Measurements from ENCODE around the gene CPED1. TPM values are rescaled to one million over a fixed set of nuclear protein-coding genes. Genes with fewer than 3 reads are reported as not detected.

The CPED1 gene
- total and polyA plus RNA-seq, 3 donors from 2014 or later: 7.4 to 13.1 (median 11.8) TPM

DNA sequence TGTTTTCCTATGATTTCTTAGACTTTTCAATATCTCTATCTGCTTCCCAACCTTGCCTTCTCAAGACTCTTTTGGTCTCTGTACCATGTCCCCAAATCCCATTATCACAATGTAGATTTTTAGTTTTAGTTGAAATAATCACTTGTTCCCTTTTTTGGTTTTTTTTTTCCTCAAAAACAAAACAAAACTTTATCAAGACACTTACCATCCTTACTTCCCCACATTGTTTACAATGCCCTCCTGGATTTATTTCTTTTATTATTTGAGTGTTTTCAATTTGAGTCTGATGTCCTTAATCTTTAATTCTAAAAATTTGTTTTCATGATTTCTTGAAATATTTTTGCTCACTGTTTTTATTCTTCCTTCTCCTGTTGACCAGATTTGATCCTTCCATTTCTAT is 112.6 kb downstream of the CPED1 start:
- Histone ChIP-seq H3K27me3 (no peaks in the 10 kb centered on the region), H3K36me3 (ENCODE audit: low read depth, missing control alignments) (no peaks in the 10 kb centered on the region), H3K4me3 (no peak overlapping the region), H3K27ac (no peak overlapping the region), H3K4me1 (no peaks in the 10 kb centered on the region), H3K9me3 (no peaks in the 10 kb centered on the region)
- intact Hi-C loops (cut with DNase I; ENCODE audit: low total_unique reads): no loop called here
- TF ChIP-seq, protein P1, sequence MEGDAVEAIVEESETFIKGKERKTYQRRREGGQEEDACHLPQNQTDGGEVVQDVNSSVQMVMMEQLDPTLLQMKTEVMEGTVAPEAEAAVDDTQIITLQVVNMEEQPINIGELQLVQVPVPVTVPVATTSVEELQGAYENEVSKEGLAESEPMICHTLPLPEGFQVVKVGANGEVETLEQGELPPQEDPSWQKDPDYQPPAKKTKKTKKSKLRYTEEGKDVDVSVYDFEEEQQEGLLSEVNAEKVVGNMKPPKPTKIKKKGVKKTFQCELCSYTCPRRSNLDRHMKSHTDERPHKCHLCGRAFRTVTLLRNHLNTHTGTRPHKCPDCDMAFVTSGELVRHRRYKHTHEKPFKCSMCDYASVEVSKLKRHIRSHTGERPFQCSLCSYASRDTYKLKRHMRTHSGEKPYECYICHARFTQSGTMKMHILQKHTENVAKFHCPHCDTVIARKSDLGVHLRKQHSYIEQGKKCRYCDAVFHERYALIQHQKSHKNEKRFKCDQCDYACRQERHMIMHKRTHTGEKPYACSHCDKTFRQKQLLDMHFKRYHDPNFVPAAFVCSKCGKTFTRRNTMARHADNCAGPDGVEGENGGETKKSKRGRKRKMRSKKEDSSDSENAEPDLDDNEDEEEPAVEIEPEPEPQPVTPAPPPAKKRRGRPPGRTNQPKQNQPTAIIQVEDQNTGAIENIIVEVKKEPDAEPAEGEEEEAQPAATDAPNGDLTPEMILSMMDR (IDR thresholded peaks at IDR 0.05): no peak
- TF ChIP-seq POLR2A (IDR thresholded peaks at IDR 0.05): no peak
- no peak for DNase-seq

DNA sequence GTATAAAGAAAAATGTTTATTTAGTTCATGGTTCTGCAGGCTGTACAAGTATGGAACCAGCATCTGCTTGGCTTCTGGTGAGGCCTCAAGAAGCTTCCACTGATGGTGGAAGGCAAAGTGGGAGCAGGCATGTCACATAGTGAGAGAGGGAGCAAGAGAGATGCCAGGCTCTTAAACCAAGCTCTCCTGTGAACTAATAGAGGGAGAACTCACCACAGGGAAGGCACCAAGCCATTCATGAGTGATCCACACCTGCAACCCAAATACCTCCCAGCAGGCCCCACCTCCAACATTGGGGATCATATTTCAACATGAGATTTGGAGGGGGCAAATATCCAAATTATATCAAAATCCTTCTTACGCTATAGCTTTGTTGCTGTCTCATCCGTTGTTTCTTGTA is 113.1 kb downstream of the CPED1 start:
- H3K27me3 ChIP-seq: no peaks in the 10 kb centered on the region
- DNase-seq: no peak
- H3K27ac ChIP-seq: no peak overlapping the region
- 87 to 100% methylated on average over 2 of the region's 2 CpGs for WGBS, 2 donors
- H3K4me1 ChIP-seq: no peaks in the 10 kb centered on the region
- H3K9me3 ChIP-seq: no peaks in the 10 kb centered on the region
- no peaks in the 10 kb centered on the region for H3K36me3 ChIP-seq (ENCODE audit: low read depth, missing control alignments)
- intact Hi-C loops (cut with DNase I; ENCODE audit: low total_unique reads): no loop called here
- TF ChIP-seq, protein P1 (IDR thresholded peaks at IDR 0.05): no peak
- TF ChIP-seq POLR2A (IDR thresholded peaks at IDR 0.05): no peak
- H3K4me3 ChIP-seq: no peak overlapping the region

DNA sequence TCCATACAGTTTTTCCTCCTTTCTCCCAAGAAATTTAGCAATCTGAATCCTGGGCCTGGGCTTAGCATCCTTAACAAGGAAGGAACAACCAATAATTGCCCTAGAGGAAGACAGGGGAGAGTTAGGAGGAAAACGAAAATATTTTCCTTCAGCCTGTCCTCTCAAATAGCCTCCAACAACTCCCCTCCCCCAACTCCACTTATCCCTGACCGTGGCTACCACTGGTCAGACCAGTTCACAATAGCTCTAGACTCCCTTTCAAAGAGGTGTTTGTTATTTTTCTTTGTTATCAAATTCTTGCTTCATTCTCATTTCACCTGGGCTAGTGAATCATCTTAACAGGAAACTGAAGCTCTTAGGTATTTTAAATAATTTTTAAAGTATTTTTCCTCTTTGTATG is 114.1 kb downstream of the CPED1 start:
- 71 to 84% methylated on average over 2 of the region's 2 CpGs for WGBS, 2 donors
- Histone ChIP-seq H3K9me3 (no peaks in the 10 kb centered on the region), H3K27me3 (no peaks in the 10 kb centered on the region), H3K4me1 (no peaks in the 10 kb centered on the region), H3K36me3 (ENCODE audit: low read depth, missing control alignments) (no peaks in the 10 kb centered on the region), H3K27ac (no peak overlapping the region), H3K4me3 (no peak overlapping the region)
- TF ChIP-seq, protein P1 (IDR thresholded peaks at IDR 0.05): no peak
- TF ChIP-seq POLR2A (IDR thresholded peaks at IDR 0.05): no peak
- DNase-seq: no peak
- intact Hi-C loops (cut with DNase I; ENCODE audit: low total_unique reads): no loop called here

DNA sequence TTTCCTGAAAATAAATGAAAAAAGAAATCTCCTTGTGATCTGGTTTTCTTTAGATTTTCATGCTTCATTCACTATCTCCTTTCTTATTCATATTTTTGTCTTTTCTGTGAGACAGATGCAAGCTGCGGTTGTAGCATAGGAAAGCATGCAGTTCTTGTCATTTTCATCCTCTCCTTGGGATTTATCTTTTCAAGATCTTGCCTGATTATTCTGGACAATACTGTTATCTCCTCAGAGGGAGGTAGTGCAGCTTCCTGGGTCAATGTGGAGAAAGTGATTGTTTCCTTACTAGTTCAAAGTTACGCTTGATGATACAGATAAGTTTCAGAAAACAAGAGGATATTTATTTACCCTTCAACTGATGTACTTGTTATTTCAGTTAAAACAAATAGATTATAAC is 114.6 kb downstream of the CPED1 start:
- Histone ChIP-seq H3K4me1 (no peaks in the 10 kb centered on the region), H3K27ac (no peak overlapping the region), H3K4me3 (no peak overlapping the region), H3K9me3 (no peaks in the 10 kb centered on the region), H3K36me3 (ENCODE audit: low read depth, missing control alignments) (no peaks in the 10 kb centered on the region), H3K27me3 (no peaks in the 10 kb centered on the region)
- WGBS, 2 donors: 92 to 93% methylated on average over 2 of the region's 2 CpGs
- TF ChIP-seq POLR2A (IDR thresholded peaks at IDR 0.05): no peak
- TF ChIP-seq, protein P1 (IDR thresholded peaks at IDR 0.05): no peak
- no peak for DNase-seq
- intact Hi-C loops (cut with DNase I; ENCODE audit: low total_unique reads): no loop called here

DNA sequence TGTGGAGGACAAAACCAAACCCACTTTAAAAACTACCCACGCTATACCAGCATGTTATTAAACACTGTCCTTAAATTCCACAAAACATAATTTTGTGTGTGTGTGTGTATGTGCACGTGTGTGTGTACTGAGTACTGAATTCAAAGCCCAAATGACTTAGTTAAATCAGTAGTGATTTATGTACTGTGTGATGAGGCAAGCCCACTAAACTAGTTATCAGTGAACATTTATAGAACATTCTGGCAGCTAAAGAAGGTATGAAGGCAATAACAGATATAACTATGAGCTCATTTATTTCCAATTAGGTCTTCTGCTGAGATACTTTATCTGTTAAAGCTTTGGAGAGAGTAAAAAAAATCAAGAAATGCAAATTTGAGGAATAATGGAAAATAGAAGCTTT is 115.1 kb downstream of the CPED1 start:
- intact Hi-C loops (cut with DNase I; ENCODE audit: low total_unique reads): no loop called here
- no peak for DNase-seq
- H3K36me3 ChIP-seq (ENCODE audit: low read depth, missing control alignments): no peaks in the 10 kb centered on the region
- no peak overlapping the region for H3K27ac ChIP-seq
- H3K27me3 ChIP-seq: no peaks in the 10 kb centered on the region
- no peaks in the 10 kb centered on the region for H3K4me1 ChIP-seq
- WGBS, 2 donors: 78 to 90% methylated on average over 2 of the region's 2 CpGs
- no peak overlapping the region for H3K4me3 ChIP-seq
- TF ChIP-seq, protein P1 (IDR thresholded peaks at IDR 0.05): no peak
- TF ChIP-seq POLR2A (IDR thresholded peaks at IDR 0.05): no peak
- no peaks in the 10 kb centered on the region for H3K9me3 ChIP-seq

All from testis (tissue), 3 donors.